ENCODE results near the gene KSR2. TPM values are rescaled to one million over a fixed set of nuclear protein-coding genes. Genes with fewer than 3 reads are reported as not detected.

Gene KSR2
- total RNA-seq = not detected in 2 replicates

GRCh38 chr12:117968826-117969659 lies at the start of gene KSR2:
KSR2 (minus strand) TSS chr12:117968990; CDS start chr12:117968255, 735 bp downstream.

GRCh38 chr12:118016424-118017264 lies 47.9 kb upstream of the KSR2 start, which contains the start of gene RFC5:
RFC5 (plus strand) TSS chr12:118016703; CDS start chr12:118016828, 125 bp downstream.

Other genes with a start within 250 kb of the KSR2 start
- 20.2 and 36.9 TPM in 2 replicates for gene RFC5, start 47.7 kb upstream of the KSR2 start, total RNA-seq
- gene WSB2, start 92.2 kb upstream of the KSR2 start, total RNA-seq = 85.2 and 89.0 TPM in 2 replicates
- 5.4 and 8.5 TPM in 2 replicates for gene VSIG10, start 135.0 kb upstream of the KSR2 start, total RNA-seq
- 279 and 285 TPM in 2 replicates for gene PEBP1, start 167.1 kb upstream of the KSR2 start, total RNA-seq

Data from hair follicular keratinocyte (primary cell).